Endothelial cell of umbilical vein (primary cell): ENCODE measurements around the gene TAOK2.

Experiments used
- CTCF ChIP-seq, 2 donors: IDR thresholded peaks; 1 replicate in 1 of 2; 2 replicates in 1 of 2; pipeline ENCODE4 v1.5.1; 2011; ENCODE audit warnings: low read length in 2 of 2, mild to moderate bottlenecking in 2 of 2, moderate library complexity in 2 of 2, control low read depth in 1 of 2, inconsistent platforms in 1 of 2, low read depth in 1 of 2; ENCODE audit not compliant: insufficient read depth in 1 of 2; ENCODE audit errors: extremely low read depth in 1 of 2
- EZH2 ChIP-seq: IDR thresholded peaks from 2 replicates; pipeline ENCODE4 v1.6.1; 2012; ENCODE audit warnings: borderline replicate concordance, low read depth, mild to moderate bottlenecking, moderate library complexity, low read length, inconsistent platforms; ENCODE audit not compliant: severe bottlenecking
- FOS ChIP-seq: IDR thresholded peaks from 2 replicates; pipeline ENCODE4 v1.6.1; 2011; ENCODE audit warnings: mild to moderate bottlenecking, low read length, moderate library complexity, borderline replicate concordance; ENCODE audit not compliant: insufficient read depth
- GATA2 ChIP-seq: IDR thresholded peaks from 2 replicates; pipeline ENCODE4 v1.7.0; 2011; ENCODE audit warnings: low read depth, mild to moderate bottlenecking, moderate library complexity, mixed read lengths, low read length; ENCODE audit not compliant: insufficient read length, insufficient read depth
- JUN ChIP-seq: IDR thresholded peaks from 2 replicates; pipeline ENCODE4 v1.6.1; 2011; ENCODE audit warnings: borderline replicate concordance, low read depth; ENCODE audit not compliant: insufficient read length, insufficient read depth
- MAX ChIP-seq: IDR thresholded peaks from 2 replicates; pipeline ENCODE4 v1.6.1; 2011; ENCODE audit not compliant: insufficient read depth, insufficient read length
- MYC ChIP-seq: IDR thresholded peaks from one replicate; pipeline ENCODE4 v1.6.1; 2011; ENCODE audit warnings: mild to moderate bottlenecking, low read depth, low read length
- POLR2A ChIP-seq: IDR thresholded peaks from 2 replicates; pipeline ENCODE4 v1.6.1; 2012; ENCODE audit warnings: low read depth, mild to moderate bottlenecking, control low read depth, low read length
- POLR2AphosphoS5 ChIP-seq: IDR thresholded peaks from 2 replicates; pipeline ENCODE4 v1.6.1; 2012; ENCODE audit warnings: low read depth, mild to moderate bottlenecking, control low read depth, low read length, moderate library complexity; ENCODE audit not compliant: insufficient read depth

GRCh38 chr16:30032083-30032819 lies 58.6 kb downstream of the TAOK2 start:
- no peak for TF ChIP-seq POLR2AphosphoS5
- TF ChIP-seq MAX, result no peak
- TF ChIP-seq CTCF (IDR thresholded peaks at IDR 0.05; ENCODE audit: extremely low read depth in 1 of 2, insufficient read depth in 1 of 2, low read depth in 1 of 2, low read length in 2 of 2), result peak; percentile 75 to 80
- no peak for TF ChIP-seq GATA2
- TF ChIP-seq JUN, result no peak
- TF ChIP-seq POLR2A, result no peak
- TF ChIP-seq EZH2, result no peak
- no peak for TF ChIP-seq MYC
- no peak for TF ChIP-seq FOS
